ENCODE measurements around the gene PKN1. TPM values are rescaled to one million over a fixed set of nuclear protein-coding genes. Genes with fewer than 3 reads are reported as not detected.
A peak's percentile ranks its signal among the peaks of the same experiment; 100 is the strongest.

PKN1 gene
- total and polyA plus RNA-seq, 10 of the 15 experiments (the other 5 are each of a cell fraction or from before 2014, with no cell fraction given), result 1.0 to 189 (median 52.7) TPM

GRCh38 chr19:14519245-14519859, 86.2 kb downstream of the PKN1 start:
- 96% methylated on average over 22 of the region's 22 CpGs for WGBS (ENCODE audit: insufficient coverage, insufficient replicate concordance, low lambda C conversion rate, missing lambda C conversion rate)
- SMC1A ChIA-PET (ENCODE audit: uncharacterized antibody, unreplicated experiment), result interaction anchor here (1.1 kb wide), 1 partner anchor 9 kb away, joined by 3 read pairs; no protein-coding TSS in a partner anchor
- peaks cover 3% of the 10 kb centered on the region; the same call in 1 of the 2 replicates for H4K20me1 ChIP-seq (ENCODE audit: control insufficient read depth, insufficient read depth)
- no peak overlapping the region for H2AFZ ChIP-seq (ENCODE audit: control insufficient read depth, low read depth, low read length)
- intact Hi-C loops (cut with micrococcal nuclease; ENCODE audit: unreplicated experiment), result no loop called here
- CTCF ChIA-PET, result interaction anchor here (1.6 to 4.9 kb wide), 2 partner anchors 14 to 38 kb away, joined by 8 to 41 read pairs; no protein-coding TSS in a partner anchor
- no peaks in the 10 kb centered on the region for H3K27me3 ChIP-seq (replicated peaks in 1 of 2; ENCODE audit: control insufficient read depth in 2 of 2, insufficient read depth in 2 of 2, low read length in 1 of 2)
- peaks cover 0 to 11% of the 10 kb centered on the region in 2 experiments; a peak in 3 of 4 replicates for H3K36me3 ChIP-seq (ENCODE audit: control insufficient read depth in 2 of 2, insufficient read depth in 2 of 2, low read length in 1 of 2)
- TF ChIP-seq ZBED1 (IDR thresholded peaks at IDR 0.05; ENCODE audit: borderline replicate concordance), result no peak
- TF ChIP-seq NR2C1 (IDR thresholded peaks at IDR 0.05), result no peak
- TF ChIP-seq PKNOX1 (IDR thresholded peaks at IDR 0.05), result no peak
- TF ChIP-seq ZNF207 (IDR thresholded peaks at IDR 0.05; ENCODE audit: borderline replicate concordance), result no peak
- TF ChIP-seq CREM (IDR thresholded peaks at IDR 0.05; ENCODE audit: low read depth), result no peak
- TF ChIP-seq NRF1 (conservative IDR thresholded peaks at IDR 0.05; ENCODE audit: low read depth, low read length), result no peak
- TF ChIP-seq, protein P1, sequence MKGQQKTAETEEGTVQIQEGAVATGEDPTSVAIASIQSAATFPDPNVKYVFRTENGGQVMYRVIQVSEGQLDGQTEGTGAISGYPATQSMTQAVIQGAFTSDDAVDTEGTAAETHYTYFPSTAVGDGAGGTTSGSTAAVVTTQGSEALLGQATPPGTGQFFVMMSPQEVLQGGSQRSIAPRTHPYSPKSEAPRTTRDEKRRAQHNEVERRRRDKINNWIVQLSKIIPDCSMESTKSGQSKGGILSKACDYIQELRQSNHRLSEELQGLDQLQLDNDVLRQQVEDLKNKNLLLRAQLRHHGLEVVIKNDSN (IDR thresholded peaks at IDR 0.05; ENCODE audit: borderline replicate concordance, extremely low read length, insufficient read depth, low read depth, low read length), result no peak
- TF ChIP-seq, protein P2, sequence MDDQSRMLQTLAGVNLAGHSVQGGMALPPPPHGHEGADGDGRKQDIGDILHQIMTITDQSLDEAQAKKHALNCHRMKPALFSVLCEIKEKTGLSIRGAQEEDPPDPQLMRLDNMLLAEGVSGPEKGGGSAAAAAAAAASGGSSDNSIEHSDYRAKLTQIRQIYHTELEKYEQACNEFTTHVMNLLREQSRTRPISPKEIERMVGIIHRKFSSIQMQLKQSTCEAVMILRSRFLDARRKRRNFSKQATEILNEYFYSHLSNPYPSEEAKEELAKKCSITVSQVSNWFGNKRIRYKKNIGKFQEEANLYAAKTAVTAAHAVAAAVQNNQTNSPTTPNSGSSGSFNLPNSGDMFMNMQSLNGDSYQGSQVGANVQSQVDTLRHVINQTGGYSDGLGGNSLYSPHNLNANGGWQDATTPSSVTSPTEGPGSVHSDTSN (IDR thresholded peaks at IDR 0.05; ENCODE audit: insufficient replicate concordance, low read depth, low read length), result no peak
- TF ChIP-seq CEBPB (IDR thresholded peaks at IDR 0.05; ENCODE audit: borderline replicate concordance in 1 of 2, low read depth in 2 of 2, low read length in 2 of 2), result no peak
- TF ChIP-seq HDAC6 (IDR thresholded peaks at IDR 0.05; ENCODE audit: unreplicated experiment), result no peak
- TF ChIP-seq KAT2A (conservative IDR thresholded peaks at IDR 0.05; ENCODE audit: control insufficient read depth, low read depth, low read length), result no peak
- no peak for TF ChIP-seq SMC3 (IDR thresholded peaks at IDR 0.05; ENCODE audit: borderline replicate concordance, low read length)
- TF ChIP-seq, protein P3, sequence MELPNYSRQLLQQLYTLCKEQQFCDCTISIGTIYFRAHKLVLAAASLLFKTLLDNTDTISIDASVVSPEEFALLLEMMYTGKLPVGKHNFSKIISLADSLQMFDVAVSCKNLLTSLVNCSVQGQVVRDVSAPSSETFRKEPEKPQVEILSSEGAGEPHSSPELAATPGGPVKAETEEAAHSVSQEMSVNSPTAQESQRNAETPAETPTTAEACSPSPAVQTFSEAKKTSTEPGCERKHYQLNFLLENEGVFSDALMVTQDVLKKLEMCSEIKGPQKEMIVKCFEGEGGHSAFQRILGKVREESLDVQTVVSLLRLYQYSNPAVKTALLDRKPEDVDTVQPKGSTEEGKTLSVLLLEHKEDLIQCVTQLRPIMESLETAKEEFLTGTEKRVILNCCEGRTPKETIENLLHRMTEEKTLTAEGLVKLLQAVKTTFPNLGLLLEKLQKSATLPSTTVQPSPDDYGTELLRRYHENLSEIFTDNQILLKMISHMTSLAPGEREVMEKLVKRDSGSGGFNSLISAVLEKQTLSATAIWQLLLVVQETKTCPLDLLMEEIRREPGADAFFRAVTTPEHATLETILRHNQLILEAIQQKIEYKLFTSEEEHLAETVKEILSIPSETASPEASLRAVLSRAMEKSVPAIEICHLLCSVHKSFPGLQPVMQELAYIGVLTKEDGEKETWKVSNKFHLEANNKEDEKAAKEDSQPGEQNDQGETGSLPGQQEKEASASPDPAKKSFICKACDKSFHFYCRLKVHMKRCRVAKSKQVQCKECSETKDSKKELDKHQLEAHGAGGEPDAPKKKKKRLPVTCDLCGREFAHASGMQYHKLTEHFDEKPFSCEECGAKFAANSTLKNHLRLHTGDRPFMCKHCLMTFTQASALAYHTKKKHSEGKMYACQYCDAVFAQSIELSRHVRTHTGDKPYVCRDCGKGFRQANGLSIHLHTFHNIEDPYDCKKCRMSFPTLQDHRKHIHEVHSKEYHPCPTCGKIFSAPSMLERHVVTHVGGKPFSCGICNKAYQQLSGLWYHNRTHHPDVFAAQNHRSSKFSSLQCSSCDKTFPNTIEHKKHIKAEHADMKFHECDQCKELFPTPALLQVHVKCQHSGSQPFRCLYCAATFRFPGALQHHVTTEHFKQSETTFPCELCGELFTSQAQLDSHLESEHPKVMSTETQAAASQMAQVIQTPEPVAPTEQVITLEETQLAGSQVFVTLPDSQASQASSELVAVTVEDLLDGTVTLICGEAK (IDR thresholded peaks at IDR 0.05; ENCODE audit: borderline replicate concordance), result no peak
- no peak for TF ChIP-seq IRF4 (IDR thresholded peaks at IDR 0.05; ENCODE audit: low read depth, low read length)
- no peak overlapping the region for H3K27ac ChIP-seq (ENCODE audit: control insufficient read depth, insufficient read depth)
- no peaks in the 10 kb centered on the region for H3K9me3 ChIP-seq (replicated peaks; ENCODE audit: control insufficient read depth, insufficient read depth, low read length)
- peak overlapping the region; percentile 64; the same call in 1 of the 2 replicates for H3K4me2 ChIP-seq (ENCODE audit: control insufficient read depth, insufficient read depth)
- FAIRE-seq (no peak), ATAC-seq (no peak), DNase-seq (ENCODE audit: low read depth, low spot score) (no peak)
- H3K4me3 ChIP-seq, result no peak overlapping the region
- RAD21 ChIA-PET (ENCODE audit: unreplicated experiment), result no interaction called here
- in situ Hi-C loops (cut with MboI), result no loop called here
- H3K4me1 ChIP-seq (ENCODE audit: control insufficient read depth, insufficient read depth, low read length), result peaks cover 9% of the 10 kb centered on the region
- H3K79me2 ChIP-seq (ENCODE audit: control insufficient read depth, insufficient read depth, low read length), result peaks cover 30% of the 10 kb centered on the region
- BruUV-seq (replicated peaks), result no TSS peak
- POLR2A ChIA-PET, result interaction anchor here (1.6 to 2.7 kb wide), 2 partner anchors 10 to 53 kb away, joined by 3 to 12 read pairs; partner anchors contain the start of genes NDUFB7 and TECR
- H3K9ac ChIP-seq (ENCODE audit: control insufficient read depth, insufficient read depth, low read length), result no peak overlapping the region

Measured in GM12878 (cell line).